Measurements from ENCODE around the gene ZNF462. TPM values are rescaled to one million over a fixed set of nuclear protein-coding genes. Genes with fewer than 3 reads are reported as not detected.

Gene ZNF462
- total RNA-seq, 2 donors from 2014 or later, result 41.4 to 54.4 TPM

DNA sequence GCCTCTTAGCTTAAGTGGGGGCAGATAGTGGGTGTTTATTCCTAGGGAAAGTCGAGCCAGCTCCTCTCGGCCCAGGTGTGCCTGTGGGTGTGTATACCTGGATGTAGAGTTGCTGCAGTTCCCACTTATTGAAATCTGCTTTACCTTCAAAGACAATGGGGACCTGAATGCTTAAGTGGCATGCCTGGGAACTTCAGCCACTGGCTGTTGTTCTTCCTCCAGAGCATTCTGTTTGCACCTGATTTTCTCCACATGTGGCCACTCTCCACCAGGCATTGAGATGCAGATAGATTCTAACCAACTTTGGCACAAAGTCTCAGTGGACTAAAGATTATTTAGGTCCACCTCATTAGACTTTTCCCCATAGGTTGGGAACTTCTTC is 186.8 kb downstream of the ZNF462 start:
- WGBS, result 39% methylated on average over 2 of the region's 2 CpGs
- TF ChIP-seq POLR2AphosphoS5 (IDR thresholded peaks at IDR 0.05), result no peak
- TF ChIP-seq, protein P1, sequence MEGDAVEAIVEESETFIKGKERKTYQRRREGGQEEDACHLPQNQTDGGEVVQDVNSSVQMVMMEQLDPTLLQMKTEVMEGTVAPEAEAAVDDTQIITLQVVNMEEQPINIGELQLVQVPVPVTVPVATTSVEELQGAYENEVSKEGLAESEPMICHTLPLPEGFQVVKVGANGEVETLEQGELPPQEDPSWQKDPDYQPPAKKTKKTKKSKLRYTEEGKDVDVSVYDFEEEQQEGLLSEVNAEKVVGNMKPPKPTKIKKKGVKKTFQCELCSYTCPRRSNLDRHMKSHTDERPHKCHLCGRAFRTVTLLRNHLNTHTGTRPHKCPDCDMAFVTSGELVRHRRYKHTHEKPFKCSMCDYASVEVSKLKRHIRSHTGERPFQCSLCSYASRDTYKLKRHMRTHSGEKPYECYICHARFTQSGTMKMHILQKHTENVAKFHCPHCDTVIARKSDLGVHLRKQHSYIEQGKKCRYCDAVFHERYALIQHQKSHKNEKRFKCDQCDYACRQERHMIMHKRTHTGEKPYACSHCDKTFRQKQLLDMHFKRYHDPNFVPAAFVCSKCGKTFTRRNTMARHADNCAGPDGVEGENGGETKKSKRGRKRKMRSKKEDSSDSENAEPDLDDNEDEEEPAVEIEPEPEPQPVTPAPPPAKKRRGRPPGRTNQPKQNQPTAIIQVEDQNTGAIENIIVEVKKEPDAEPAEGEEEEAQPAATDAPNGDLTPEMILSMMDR (IDR thresholded peaks at IDR 0.05), result no peak
- no peak for TF ChIP-seq POLR2A (IDR thresholded peaks at IDR 0.05)
- no peaks in the 10 kb centered on the region for H3K27me3 ChIP-seq (replicated peaks; ENCODE audit: insufficient read depth)
- H3K4me1 ChIP-seq (replicated peaks), result no peaks in the 10 kb centered on the region
- no peaks in the 10 kb centered on the region for H3K36me3 ChIP-seq
- H3K4me3 ChIP-seq, result no peak overlapping the region
- DNase-seq (ENCODE audit: low spot score), result no peak
- H3K27ac ChIP-seq, result no peak overlapping the region
- intact Hi-C loops (cut with DNase I), result loop anchor here (10.0 kb wide), 2 partner anchors 55 to 185 kb away; partner anchors contain the start of gene ZNF462
- no peaks in the 10 kb centered on the region for H3K9me3 ChIP-seq

DNA sequence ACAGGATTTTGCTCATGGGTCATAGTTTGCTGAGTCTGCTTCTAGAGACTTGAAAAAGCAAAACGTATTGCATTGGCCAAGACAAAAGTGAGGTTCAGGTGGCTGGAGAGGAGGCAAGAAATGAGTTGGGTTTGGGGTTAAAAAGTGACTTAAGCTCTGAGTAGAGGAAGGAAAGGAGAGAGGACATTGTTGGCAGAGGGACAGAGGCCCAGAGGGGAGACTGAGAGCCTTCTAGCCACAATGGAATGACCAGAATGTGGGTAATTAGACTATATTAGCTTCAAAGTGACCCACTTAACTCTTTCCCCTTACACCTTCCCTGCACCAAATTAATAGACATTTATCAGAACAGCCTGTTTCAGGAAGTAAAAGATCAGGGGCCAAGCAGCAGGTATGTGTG is 188.4 kb downstream of the ZNF462 start:
- Histone ChIP-seq H3K9me3 (no peaks in the 10 kb centered on the region), H3K4me3 (no peak overlapping the region), H3K4me1 (replicated peaks) (no peaks in the 10 kb centered on the region), H3K27me3 (replicated peaks; ENCODE audit: insufficient read depth) (no peaks in the 10 kb centered on the region), H3K36me3 (no peaks in the 10 kb centered on the region), H3K27ac (no peak overlapping the region)
- intact Hi-C loops (cut with DNase I), result no loop called here
- WGBS, result 56% methylated on average over 1 of the region's 1 CpG
- no peak for DNase-seq (ENCODE audit: low spot score)
- TF ChIP-seq POLR2AphosphoS5 (IDR thresholded peaks at IDR 0.05) (no peak), POLR2A (IDR thresholded peaks at IDR 0.05) (no peak)
- TF ChIP-seq, protein P1 (IDR thresholded peaks at IDR 0.05), result no peak

DNA sequence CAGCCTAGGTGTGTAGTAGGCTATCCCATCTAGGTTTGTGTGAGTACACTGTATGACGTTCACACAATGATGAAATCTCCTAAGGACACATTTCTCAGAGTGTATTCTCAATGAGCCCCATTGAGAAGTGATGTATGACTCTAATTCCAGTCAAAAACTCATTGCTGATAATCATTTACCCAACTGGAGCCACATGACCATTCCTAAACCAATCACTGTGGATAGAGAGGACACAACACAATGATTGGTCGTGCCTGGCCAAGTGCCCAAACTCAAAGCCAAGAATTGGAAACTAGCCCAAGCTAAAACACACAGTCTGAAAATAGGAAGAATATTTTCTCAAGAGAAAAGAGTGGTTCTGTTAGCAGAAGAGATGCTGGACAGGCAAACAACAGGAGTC is 191.2 kb downstream of the ZNF462 start:
- H3K27me3 ChIP-seq (replicated peaks; ENCODE audit: insufficient read depth), result no peaks in the 10 kb centered on the region
- H3K9me3 ChIP-seq, result no peaks in the 10 kb centered on the region
- no peaks in the 10 kb centered on the region for H3K36me3 ChIP-seq
- H3K4me3 ChIP-seq, result no peak overlapping the region
- no peak overlapping the region for H3K27ac ChIP-seq
- intact Hi-C loops (cut with DNase I), result no loop called here
- WGBS, result 60% methylated on average over 2 of the region's 2 CpGs
- TF ChIP-seq POLR2A (IDR thresholded peaks at IDR 0.05) (no peak), POLR2AphosphoS5 (IDR thresholded peaks at IDR 0.05) (no peak)
- TF ChIP-seq, protein P1 (IDR thresholded peaks at IDR 0.05), result no peak
- no peak for DNase-seq (ENCODE audit: low spot score)
- H3K4me1 ChIP-seq (replicated peaks), result no peaks in the 10 kb centered on the region

DNA sequence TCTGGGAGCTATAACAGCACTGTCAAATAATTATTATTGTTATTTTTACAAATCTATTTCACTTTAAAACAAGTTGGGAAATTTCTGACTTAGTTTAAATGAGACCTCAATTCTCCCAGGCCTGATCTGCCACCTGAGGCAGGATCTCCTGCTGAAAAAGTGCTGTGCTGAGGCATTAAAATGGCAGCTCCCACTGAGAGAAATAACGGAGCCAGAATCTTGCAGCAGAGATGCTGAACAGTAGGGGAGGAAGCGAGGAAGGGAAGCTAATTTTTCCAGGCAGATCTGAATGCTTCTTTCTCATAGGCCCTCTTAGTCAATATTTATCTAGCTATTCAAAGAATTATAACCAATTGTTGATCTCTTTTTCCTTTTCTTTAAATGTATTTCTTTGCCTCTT is 196.3 kb downstream of the ZNF462 start:
- Histone ChIP-seq H3K27me3 (replicated peaks; ENCODE audit: insufficient read depth) (no peaks in the 10 kb centered on the region), H3K4me3 (no peak overlapping the region), H3K27ac (no peak overlapping the region), H3K36me3 (no peaks in the 10 kb centered on the region), H3K4me1 (replicated peaks) (no peaks in the 10 kb centered on the region), H3K9me3 (no peaks in the 10 kb centered on the region)
- DNase-seq (ENCODE audit: low spot score), result no peak
- TF ChIP-seq, protein P1 (IDR thresholded peaks at IDR 0.05), result no peak
- TF ChIP-seq POLR2A (IDR thresholded peaks at IDR 0.05) (no peak), POLR2AphosphoS5 (IDR thresholded peaks at IDR 0.05) (no peak)
- intact Hi-C loops (cut with DNase I), result no loop called here
- 62% methylated on average over 2 of the region's 2 CpGs for WGBS

DNA sequence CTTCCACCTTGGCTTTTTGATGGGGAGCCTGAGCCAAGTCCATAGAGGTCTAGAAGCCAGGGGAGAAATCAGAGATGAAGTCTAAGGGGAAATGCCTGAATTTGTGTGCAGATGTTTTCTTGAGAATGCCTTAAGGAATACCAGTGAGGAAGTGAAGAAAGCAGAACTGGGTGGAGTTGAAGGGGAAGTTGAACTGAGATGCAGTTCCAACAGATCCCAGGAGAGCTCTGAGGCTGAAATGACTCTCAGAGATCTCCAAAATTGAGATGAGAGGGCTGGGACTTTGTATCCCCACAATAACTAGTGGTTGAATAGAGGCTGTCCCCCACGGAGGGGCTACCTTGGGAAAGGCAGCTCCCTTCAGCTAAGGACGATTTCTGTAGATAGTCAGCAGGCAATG is 197.1 kb downstream of the ZNF462 start:
- intact Hi-C loops (cut with DNase I), result no loop called here
- TF ChIP-seq, protein P1 (IDR thresholded peaks at IDR 0.05), result no peak
- TF ChIP-seq POLR2A (IDR thresholded peaks at IDR 0.05), result no peak
- TF ChIP-seq POLR2AphosphoS5 (IDR thresholded peaks at IDR 0.05), result no peak
- WGBS, result 81% methylated on average over 2 of the region's 2 CpGs

More for the DNA sequence above, 197.1 kb downstream of the ZNF462 start:
- Histone ChIP-seq H3K9me3 (no peaks in the 10 kb centered on the region), H3K4me3 (no peak overlapping the region), H3K36me3 (no peaks in the 10 kb centered on the region), H3K4me1 (replicated peaks) (no peaks in the 10 kb centered on the region), H3K27ac (no peak overlapping the region), H3K27me3 (replicated peaks; ENCODE audit: insufficient read depth) (no peaks in the 10 kb centered on the region)
- no peak for DNase-seq (ENCODE audit: low spot score)
